SK-N-SH treated with all-trans-retinoic acid at 6 μM for 48 hours (cell line): ENCODE results near the gene MED1.
"Not testable (repeated sequence)": the region's sequence is repeated elsewhere in the genome, so short reads cannot be mapped to it uniquely, and the experiment has no call there.

Experiments
- ARNTL ChIP-seq: fragments of 450-650 bp; formaldehyde crosslinking; IDR thresholded peaks from 2 replicates; pipeline ENCODE4 v1.5.0; 2020; ENCODE audit warnings: low read depth, mild to moderate bottlenecking, moderate library complexity, borderline replicate concordance
- CREB5 ChIP-seq: fragments of 250-450 bp; sonication (Bioruptor Pico); IDR thresholded peaks from 2 replicates; pipeline ENCODE4 v1.5.1; 2020; ENCODE audit warnings: low read depth, mild to moderate bottlenecking, moderate library complexity
- CSDC2 ChIP-seq: fragments of 250-450 bp; sonication (Bioruptor Pico); IDR thresholded peaks from 2 replicates; pipeline ENCODE4 v1.5.0; 2020; ENCODE audit warnings: mild to moderate bottlenecking, moderate library complexity
- ESRRG ChIP-seq: fragments of 250-450 bp; sonication (Bioruptor Pico); IDR thresholded peaks from 2 replicates; pipeline ENCODE4 v1.6.1; 2021; ENCODE audit warnings: mild to moderate bottlenecking
- GLIS3 ChIP-seq: fragments of 250-450 bp; sonication (Bioruptor Pico); IDR thresholded peaks from 2 replicates; pipeline ENCODE4 v1.5.0; 2020; ENCODE audit warnings: mild to moderate bottlenecking, moderate library complexity
- PATZ1 ChIP-seq: fragments of 250-450 bp; sonication (Bioruptor Pico); IDR thresholded peaks from 2 replicates; pipeline ENCODE4 v1.8.0; 2020; ENCODE audit warnings: mild to moderate bottlenecking, moderate library complexity, borderline replicate concordance
- POU6F1 ChIP-seq: fragments of 250-450 bp; sonication (Bioruptor Pico); IDR thresholded peaks from 2 replicates; pipeline ENCODE4 v1.8.0; 2021; ENCODE audit warnings: low read depth, mild to moderate bottlenecking, moderate library complexity, borderline replicate concordance
- RARB ChIP-seq: fragments of 250-450 bp; sonication (Bioruptor Pico); IDR thresholded peaks from 2 replicates; pipeline ENCODE4 v1.8.0; 2021; ENCODE audit warnings: mild to moderate bottlenecking, moderate library complexity
- TOX ChIP-seq: fragments of 250-450 bp; sonication (Bioruptor Pico); IDR thresholded peaks from 2 replicates; pipeline ENCODE4 v1.8.0; 2021; ENCODE audit warnings: mild to moderate bottlenecking, moderate library complexity, borderline replicate concordance
- TSHZ2 ChIP-seq: fragments of 250-450 bp; sonication (Bioruptor Pico); IDR thresholded peaks from 2 replicates; pipeline ENCODE4 v1.5.0; 2020; ENCODE audit warnings: mild to moderate bottlenecking, moderate library complexity
- ZFP3 ChIP-seq: fragments of 250-450 bp; sonication (Bioruptor Pico); IDR thresholded peaks from 2 replicates; pipeline ENCODE4 v1.5.0; 2020; ENCODE audit warnings: mild to moderate bottlenecking, moderate library complexity
- ZFP30 ChIP-seq: fragments of 450-650 bp; formaldehyde crosslinking; IDR thresholded peaks from 2 replicates; pipeline ENCODE4 v1.5.0; 2022; ENCODE audit warnings: mild to moderate bottlenecking, moderate library complexity
- ZNF565 ChIP-seq: fragments of 450-650 bp; formaldehyde crosslinking; conservative IDR thresholded peaks from 2 replicates; pipeline ENCODE4 v1.5.0; 2020; ENCODE audit warnings: low read depth, mild to moderate bottlenecking, moderate library complexity
- ZNF70 ChIP-seq: fragments of 450-650 bp; formaldehyde crosslinking; IDR thresholded peaks from 2 replicates; pipeline ENCODE4 v1.5.0; 2020; ENCODE audit warnings: mild to moderate bottlenecking, moderate library complexity

- not testable (repeated sequence) for TF ChIP-seq TOX (CRISPR knock-in tag); TSHZ2; ARNTL (CRISPR knock-in tag); CREB5 (CRISPR knock-in tag); ZNF70 (CRISPR knock-in tag); POU6F1 (CRISPR knock-in tag); RARB (CRISPR knock-in tag); ZFP3; ZNF565; CSDC2 (CRISPR knock-in tag); PATZ1 (CRISPR knock-in tag); GLIS3 (CRISPR knock-in tag); ESRRG (CRISPR knock-in tag); ZFP30 (CRISPR knock-in tag)
Observed at GRCh38 chr17:39464639-39465181, 13.6 kb upstream of the MED1 start.
